ENCODE measurements around the gene SPC24.

GRCh38 chr19:11164296-11164695 lies 8.7 kb upstream of the SPC24 start:
- no peak for TF ChIP-seq CTCF (IDR thresholded peaks at IDR 0.05)
- TF ChIP-seq POLR2A (IDR thresholded peaks at IDR 0.05), result no peak

Data from vagina (tissue), 2 donors.